Epithelial cell of proximal tubule (primary cell): ENCODE data around the gene PRDM16. TPM values are rescaled to one million over a fixed set of nuclear protein-coding genes. Genes with fewer than 3 reads are reported as not detected.

Experiments
- DNase-seq: peaks from one replicate; pipeline ENCODE4 v3.0.0-alpha.2; 2011; ENCODE audit warnings: low read depth
- H3K4me3 ChIP-seq: 2 replicates; pipeline ENCODE4 v1.5.1; 2011; ENCODE audit warnings: low read depth, mild to moderate bottlenecking, low read length
- CTCF ChIP-seq: conservative IDR thresholded peaks from 2 replicates; pipeline ENCODE4 v1.5.1; 2012; ENCODE audit warnings: low read depth, mild to moderate bottlenecking, low read length
- total RNA-seq: library from RNA; depleted of rRNA; stranded (reverse); fragments of >200 nt; gene quantifications from 2 replicates; pipeline ENCODE4 v1.2.3, GENCODE V29; 2015

Gene PRDM16
- total RNA-seq, 1 donor from 2014 or later, result 0.06 TPM

- TF ChIP-seq CTCF, result no peak
- DNase-seq, result no peak
These were observed 355.1 kb downstream of the PRDM16 start for GRCh38 chr1:3423896-3424611.

GRCh38 chr1:3425486-3426215 is 356.6 kb downstream of the PRDM16 start:
- TF ChIP-seq CTCF, result no peak

More at GRCh38 chr1:3423896-3424611, 355.1 kb downstream of the PRDM16 start:
- no peak overlapping the region for H3K4me3 ChIP-seq

GRCh38 chr1:3426956-3427535 is 358.0 kb downstream of the PRDM16 start:
- no peak for DNase-seq
- no peak overlapping the region for H3K4me3 ChIP-seq
- no peak for TF ChIP-seq CTCF

More at GRCh38 chr1:3425486-3426215, 356.6 kb downstream of the PRDM16 start:
- DNase-seq, result no peak
- no peak overlapping the region for H3K4me3 ChIP-seq

- no peak for TF ChIP-seq CTCF
- no peak overlapping the region for H3K4me3 ChIP-seq
- no peak for DNase-seq
These were observed 359.0 kb downstream of the PRDM16 start for GRCh38 chr1:3427711-3428704.

- DNase-seq, result no peak
- TF ChIP-seq CTCF, result no peak
- no peak overlapping the region for H3K4me3 ChIP-seq
These were observed 359.9 kb downstream of the PRDM16 start for GRCh38 chr1:3428899-3429298.

GRCh38 chr1:3429320-3429719 is 360.3 kb downstream of the PRDM16 start:
- no peak for TF ChIP-seq CTCF
- H3K4me3 ChIP-seq, result no peak overlapping the region
- no peak for DNase-seq
